ENCODE data around the gene ALS2. TPM values are rescaled to one million over a fixed set of nuclear protein-coding genes. Genes with fewer than 3 reads are reported as not detected.

Gene ALS2
- polyA plus RNA-seq, 3 donors: 4.1 to 11.6 (median 8.1) TPM

GRCh38 chr2:201656102-201656501, 124.6 kb downstream of the ALS2 start:
- H3K27ac ChIP-seq (ENCODE audit: low read depth, low read length): no peak overlapping the region
- 93 to 96% (median 95%) methylated on average over 11 of the region's 11 CpGs for WGBS, 3 donors

- 59 to 82% (median 74%) methylated on average over 5 of the region's 5 CpGs for WGBS, 3 donors
- no peak overlapping the region for H3K27ac ChIP-seq (ENCODE audit: low read depth, low read length)
Measured at GRCh38 chr2:201654616-201655384, 125.9 kb downstream of the ALS2 start.

- H3K27ac ChIP-seq (ENCODE audit: low read depth, low read length): no peak overlapping the region
- WGBS, 3 donors: 70 to 86% (median 85%) methylated on average over 6 of the region's 6 CpGs
Measured at GRCh38 chr2:201653221-201653620, 127.5 kb downstream of the ALS2 start.

Other genes with a start within 250 kb of the ALS2 start
- 10 to 100 TPM in 2 of 3 donors, 1 to 10 TPM in 1; 3.3 to 19.7 (median 10.6) TPM for gene TMEM237, start 137.4 kb downstream of the ALS2 start, polyA plus RNA-seq
- under 1 TPM in 2 of 3 donors, not detected in 1; 0.02 to 0.15 TPM for gene MPP4, start 82.3 kb downstream of the ALS2 start, polyA plus RNA-seq
- gene CDK15, start 25.6 kb upstream of the ALS2 start, polyA plus RNA-seq: 1 to 10 TPM in 1 of 3 donors, under 1 TPM in 2; 0.30 to 4.9 (median 0.58) TPM

Data from adipose tissue (tissue), 3 donors.